CD4-positive, alpha-beta memory T cell (primary cell): ENCODE data around the gene CAMK4. TPM values are rescaled to one million over a fixed set of nuclear protein-coding genes. Genes with fewer than 3 reads are reported as not detected.
"Not testable (repeated sequence)": the region's sequence is repeated elsewhere in the genome, so short reads cannot be mapped to it uniquely, and the experiment has no call there.

ENCODE experiments used
- CTCF ChIA-PET: fragments of 350-600 bp; sonication (Branson Sonifier 250); formaldehyde crosslinking; loops from one replicate; lab custom pipeline; 2021; ENCODE audit warnings: inconsistent platforms; ENCODE audit not compliant: partially characterized antibody; lab: Charles Lee
- POLR2A ChIA-PET: fragments of 350-600 bp; sonication (Branson Sonifier 250); formaldehyde crosslinking; loops from one replicate; lab custom pipeline; 2021; ENCODE audit not compliant: partially characterized antibody; lab: Charles Lee
- DNase-seq, 5 donors: peaks; one replicate each; pipeline versions ENCODE4 v3.0.0 to v3.0.0-alpha.2; 2020 to 2022; ENCODE audit warnings: mixed read lengths in 1 of 5
- H3K27ac ChIP-seq: one replicate; pipeline ENCODE4 v1.7.0; 2013; ENCODE audit warnings: low read depth, low read length
- H3K27me3 ChIP-seq: 2 replicates; pipeline ENCODE4 v1.7.0; 2013; ENCODE audit warnings: mild to moderate bottlenecking, low read length, moderate library complexity; ENCODE audit not compliant: insufficient read depth
- H3K36me3 ChIP-seq: 2 replicates; pipeline ENCODE4 v1.7.0; 2013; ENCODE audit warnings: mild to moderate bottlenecking, low read length, moderate library complexity; ENCODE audit not compliant: insufficient read depth
- H3K4me1 ChIP-seq: 2 replicates; pipeline ENCODE4 v1.7.0; 2013; ENCODE audit warnings: mild to moderate bottlenecking, low read length, moderate library complexity; ENCODE audit not compliant: insufficient read depth
- H3K4me3 ChIP-seq, 2 donors: one replicate each; pipeline ENCODE4 v1.7.0; 2013; ENCODE audit warnings: low read length in 2 of 2, mild to moderate bottlenecking in 1 of 2
- H3K9me3 ChIP-seq, 2 donors: one replicate each; pipeline ENCODE4 v1.7.0; 2013; ENCODE audit warnings: low read length in 2 of 2, control low read depth in 1 of 2; ENCODE audit not compliant: control insufficient read depth in 1 of 2
- H3K27ac Mint-ChIP-seq, 7 donors: one replicate each; pipeline ENCODE4 v1.8.0; 2020 to 2021; ENCODE audit warnings: mixed read lengths in 7 of 7, mild to moderate bottlenecking in 6 of 7, inconsistent platforms in 3 of 7, moderate library complexity in 3 of 7
- H3K27me3 Mint-ChIP-seq, 2 donors: one replicate each; pipeline ENCODE4 v1.8.0; 2020 to 2021; ENCODE audit warnings: mixed read lengths in 2 of 2
- H3K36me3 Mint-ChIP-seq, 2 donors: one replicate each; pipeline ENCODE4 v1.8.0; 2020 to 2021; ENCODE audit warnings: mixed read lengths in 2 of 2, inconsistent platforms in 1 of 2, mild to moderate bottlenecking in 1 of 2
- H3K4me1 Mint-ChIP-seq, 4 donors: one replicate each; pipeline ENCODE4 v1.8.0; 2020 to 2021; ENCODE audit warnings: mixed read lengths in 4 of 4, mild to moderate bottlenecking in 1 of 4
- H3K4me3 Mint-ChIP-seq, 8 donors: one replicate each; pipeline ENCODE4 v1.8.0; 2020 to 2021; ENCODE audit warnings: mixed read lengths in 8 of 8, mild to moderate bottlenecking in 7 of 8, moderate library complexity in 6 of 8, inconsistent platforms in 3 of 8
- H3K9me3 Mint-ChIP-seq, 8 donors: one replicate each; pipeline ENCODE4 v1.8.0; 2020 to 2021; ENCODE audit warnings: mixed read lengths in 8 of 8, mild to moderate bottlenecking in 5 of 8, inconsistent platforms in 3 of 8, moderate library complexity in 1 of 8
- intact Hi-C: fragments of 100-400 bp; cut with micrococcal nuclease; formaldehyde crosslinking; loops from one replicate; pipeline ENCODE4 v1.15.1; 2023
- polyA plus RNA-seq, 2 donors: library from polyadenylated mRNA; unstranded; fragments of 300-500 nt; fragmentation: Illumina TruSeq; gene quantifications; one replicate each; pipeline ENCODE4 v1.2.3, GENCODE V29; 2021
- total RNA-seq, 2 experiments: library from RNA; stranded (reverse); gene quantifications; one replicate each; pipeline ENCODE4 v1.2.3, GENCODE V29; 2021

Gene CAMK4
- total and polyA plus RNA-seq, 4 experiments from 2014 or later = 84.3 to 257 (median 165) TPM

- intact Hi-C loops = loop anchor here (10.0 kb wide), 1 partner anchor 55 kb away; no protein-coding TSS in a partner anchor
- H3K4me3 ChIP-seq = no peak overlapping the region
- no peak overlapping the region for H3K27ac ChIP-seq
- CTCF ChIA-PET = no interaction called here
- H3K36me3 ChIP-seq = no peaks in the 10 kb centered on the region
- no peak for DNase-seq
- Mint-ChIP-seq H3K4me1 (peaks cover 21 to 44% (median 39%) of the 10 kb centered on the region in 4 donors), H3K4me3 (no peak overlapping the region), H3K9me3 (no peaks in the 10 kb centered on the region), H3K27me3 (no peaks in the 10 kb centered on the region), H3K27ac (peak overlapping the region in 1 of 7 donors; percentile 45), H3K36me3 (peaks cover 46 to 66% of the 10 kb centered on the region in 2 donors)
- H3K4me1 ChIP-seq = no peaks in the 10 kb centered on the region
- H3K9me3 ChIP-seq = no peaks in the 10 kb centered on the region
- H3K27me3 ChIP-seq = no peaks in the 10 kb centered on the region
- POLR2A ChIA-PET = no interaction called here
These were observed 125.2 kb downstream of the CAMK4 start for GRCh38 chr5:111349429-111349828.

- POLR2A ChIA-PET = no interaction called here
- H3K4me3 ChIP-seq = no peak overlapping the region
- no peak overlapping the region for H3K27ac Mint-ChIP-seq
- H3K4me1 Mint-ChIP-seq = peaks cover 17 to 38% (median 33%) of the 10 kb centered on the region in 4 donors
- CTCF ChIA-PET = interaction anchor here (0.7 kb wide), 1 partner anchor 130 kb away, joined by 3 read pairs; no protein-coding TSS in a partner anchor
- H3K27me3 Mint-ChIP-seq = no peaks in the 10 kb centered on the region
- H3K9me3 ChIP-seq = no peaks in the 10 kb centered on the region
- peaks cover 0 to 1% (median 0%) of the 10 kb centered on the region in 8 donors for H3K9me3 Mint-ChIP-seq
- DNase-seq = no peak
- H3K27ac ChIP-seq = no peak overlapping the region
- intact Hi-C loops = no loop called here
- H3K27me3 ChIP-seq = no peaks in the 10 kb centered on the region
- H3K36me3 Mint-ChIP-seq = peaks cover 36 to 58% of the 10 kb centered on the region in 2 donors
- H3K36me3 ChIP-seq = no peaks in the 10 kb centered on the region
- H3K4me1 ChIP-seq = no peaks in the 10 kb centered on the region
- no peak overlapping the region for H3K4me3 Mint-ChIP-seq
These were observed 128.9 kb downstream of the CAMK4 start for GRCh38 chr5:111353035-111353434.

- H3K27me3 ChIP-seq, intact Hi-C loops, H3K27ac ChIP-seq, POLR2A ChIA-PET, H3K36me3 ChIP-seq, H3K4me3 ChIP-seq, H3K9me3 ChIP-seq, H3K4me1 ChIP-seq, DNase-seq, CTCF ChIA-PET, H3K27me3 Mint-ChIP-seq, H3K9me3 Mint-ChIP-seq: not testable (repeated sequence)
- Mint-ChIP-seq H3K4me3 (peak overlapping the region in 1 of 8 donors; percentile 39), H3K36me3 (peaks cover 39 to 47% of the 10 kb centered on the region in 2 donors), H3K4me1 (peaks cover 27 to 41% (median 36%) of the 10 kb centered on the region in 4 donors), H3K27ac (peak overlapping the region in 2 of 7 donors; percentile 19 to 42)
These were observed 134.5 kb downstream of the CAMK4 start for GRCh38 chr5:111358726-111359125.

GRCh38 chr5:111360173-111360572 is 136.0 kb downstream of the CAMK4 start:
- no peak overlapping the region for H3K27ac Mint-ChIP-seq

GRCh38 chr5:111364992-111365391 is 140.8 kb downstream of the CAMK4 start:
- Mint-ChIP-seq H3K36me3 (peaks cover 28 to 42% of the 10 kb centered on the region in 2 donors), H3K27me3 (no peaks in the 10 kb centered on the region), H3K4me3 (peak overlapping the region in 2 of 8 donors; percentile 9 to 31), H3K27ac (peak overlapping the region in 1 of 7 donors; percentile 62), H3K4me1 (peaks cover 44 to 48% (median 45%) of the 10 kb centered on the region in 4 donors), H3K9me3 (peaks cover 0 to 4% (median 0%) of the 10 kb centered on the region in 8 donors)
- H3K27me3 ChIP-seq = no peaks in the 10 kb centered on the region
- H3K4me3 ChIP-seq = no peak overlapping the region
- H3K27ac ChIP-seq = no peak overlapping the region
- no peaks in the 10 kb centered on the region for H3K9me3 ChIP-seq
- CTCF ChIA-PET = no interaction called here
- intact Hi-C loops = no loop called here
- POLR2A ChIA-PET = no interaction called here
- DNase-seq = peak in 1 of 5 donors; percentile 5
- H3K4me1 ChIP-seq = peaks cover 12% of the 10 kb centered on the region
- H3K36me3 ChIP-seq = no peaks in the 10 kb centered on the region

More at GRCh38 chr5:111360173-111360572, 136.0 kb downstream of the CAMK4 start:
- H3K27me3 Mint-ChIP-seq = no peaks in the 10 kb centered on the region
- Histone ChIP-seq H3K4me3 (no peak overlapping the region), H3K4me1 (peaks cover 8% of the 10 kb centered on the region), H3K36me3 (no peaks in the 10 kb centered on the region), H3K9me3 (no peaks in the 10 kb centered on the region), H3K27ac (no peak overlapping the region), H3K27me3 (no peaks in the 10 kb centered on the region)
- DNase-seq = no peak
- intact Hi-C loops = no loop called here
- H3K36me3 Mint-ChIP-seq = peaks cover 35 to 48% of the 10 kb centered on the region in 2 donors
- H3K9me3 Mint-ChIP-seq = peaks cover 0 to 7% (median 0%) of the 10 kb centered on the region in 8 donors
- H3K4me1 Mint-ChIP-seq = peaks cover 36 to 50% (median 44%) of the 10 kb centered on the region in 4 donors
- ChIA-PET CTCF (no interaction called here), POLR2A (no interaction called here)
- no peak overlapping the region for H3K4me3 Mint-ChIP-seq

GRCh38 chr5:111366388-111366787 is 142.2 kb downstream of the CAMK4 start:
- no peaks in the 10 kb centered on the region for H3K27me3 ChIP-seq
- peaks cover 12% of the 10 kb centered on the region for H3K4me1 ChIP-seq
- Mint-ChIP-seq H3K36me3 (peaks cover 37 to 42% of the 10 kb centered on the region in 2 donors), H3K4me3 (no peak overlapping the region), H3K9me3 (peaks cover 0 to 4% (median 0%) of the 10 kb centered on the region in 8 donors), H3K27me3 (no peaks in the 10 kb centered on the region), H3K27ac (no peak overlapping the region), H3K4me1 (peaks cover 41 to 46% (median 42%) of the 10 kb centered on the region in 4 donors)
- POLR2A ChIA-PET = no interaction called here
- DNase-seq = no peak
- CTCF ChIA-PET = no interaction called here
- no peaks in the 10 kb centered on the region for H3K36me3 ChIP-seq
- no peaks in the 10 kb centered on the region for H3K9me3 ChIP-seq
- H3K4me3 ChIP-seq = no peak overlapping the region
- no peak overlapping the region for H3K27ac ChIP-seq
- intact Hi-C loops = no loop called here

GRCh38 chr5:111367115-111367514 is 142.9 kb downstream of the CAMK4 start:
- Mint-ChIP-seq H3K36me3 (peaks cover 42% of the 10 kb centered on the region in 2 donors), H3K4me3 (no peak overlapping the region), H3K27me3 (no peaks in the 10 kb centered on the region), H3K27ac (no peak overlapping the region), H3K4me1 (peaks cover 42 to 50% (median 46%) of the 10 kb centered on the region in 4 donors), H3K9me3 (peaks cover 0 to 4% (median 0%) of the 10 kb centered on the region in 8 donors)
- peaks cover 12% of the 10 kb centered on the region for H3K4me1 ChIP-seq
- H3K36me3 ChIP-seq = no peaks in the 10 kb centered on the region
- H3K27me3 ChIP-seq = no peaks in the 10 kb centered on the region
- H3K9me3 ChIP-seq = no peaks in the 10 kb centered on the region
- POLR2A ChIA-PET = no interaction called here
- intact Hi-C loops = no loop called here
- no peak overlapping the region for H3K4me3 ChIP-seq
- DNase-seq = no peak
- H3K27ac ChIP-seq = no peak overlapping the region
- CTCF ChIA-PET = no interaction called here
